ELR (cell line): ENCODE data around the gene NIPAL1.
"Not testable (repeated sequence)": the region's sequence is repeated elsewhere in the genome, so short reads cannot be mapped to it uniquely, and the experiment has no call there.

Source experiments
- DNase-seq: peaks from one replicate; pipeline ENCODE4 v3.0.0-alpha.2; 2015; ENCODE audit warnings: low read depth

The NIPAL1 gene

DNA sequence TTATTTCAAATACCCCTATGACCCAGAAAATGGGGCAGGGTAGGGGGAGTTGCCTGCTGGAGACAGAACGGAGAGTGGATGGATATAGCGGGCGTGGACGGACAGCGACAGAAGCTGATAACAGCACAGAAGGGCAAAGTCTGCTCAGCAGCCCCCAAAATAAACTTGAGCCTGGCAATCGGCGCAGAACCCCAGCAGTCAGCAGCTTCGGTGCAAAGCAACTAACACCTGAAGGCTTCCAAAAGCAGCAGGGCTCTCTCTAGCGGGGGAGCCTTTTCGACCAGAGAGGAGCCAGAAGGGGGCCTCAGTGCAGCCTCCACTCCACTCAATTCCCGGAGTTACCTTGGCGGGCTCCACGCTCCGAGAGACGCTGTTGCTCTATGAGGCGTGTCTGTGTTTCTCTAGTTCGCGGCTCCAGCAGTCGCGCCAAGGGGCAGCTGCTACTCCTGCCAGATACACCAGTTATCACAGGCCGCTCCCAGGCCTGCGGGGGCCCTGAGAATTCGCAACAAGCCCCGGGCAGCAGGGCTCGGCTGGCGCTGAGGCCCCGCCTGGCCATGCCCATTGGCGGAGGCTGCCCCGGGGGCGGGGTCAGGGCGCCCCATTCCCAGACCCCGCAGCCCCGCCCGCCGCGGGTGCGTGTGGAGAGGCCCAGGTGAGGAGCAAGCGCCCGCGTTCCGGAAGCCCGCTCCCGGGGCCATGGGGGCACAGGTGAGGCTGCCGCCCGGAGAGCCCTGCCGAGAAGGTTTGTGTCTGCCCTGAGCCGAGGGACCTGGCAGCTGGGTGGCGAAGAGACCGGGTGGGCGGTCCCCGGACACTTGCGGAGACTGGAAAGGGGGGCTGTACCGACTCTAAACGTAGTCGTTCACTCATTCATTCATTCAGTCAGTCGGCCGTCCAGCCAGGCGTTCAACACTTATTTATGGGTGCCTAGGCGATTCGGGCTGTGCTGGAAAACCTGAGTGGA lies at the start of gene NIPAL1, which contains the start of gene CNGA1:
Gene NIPAL1 (plus strand): TSS at position 632 of the 967 bp plus-strand sequence. CDS start 68 bp downstream, at position 700.
Gene CNGA1 (minus strand): TSS at position 541 of the 967 bp plus-strand sequence. CDS start 63,992 bp downstream, outside the sequence.
- DNase-seq = peak; percentile 86

DNA sequence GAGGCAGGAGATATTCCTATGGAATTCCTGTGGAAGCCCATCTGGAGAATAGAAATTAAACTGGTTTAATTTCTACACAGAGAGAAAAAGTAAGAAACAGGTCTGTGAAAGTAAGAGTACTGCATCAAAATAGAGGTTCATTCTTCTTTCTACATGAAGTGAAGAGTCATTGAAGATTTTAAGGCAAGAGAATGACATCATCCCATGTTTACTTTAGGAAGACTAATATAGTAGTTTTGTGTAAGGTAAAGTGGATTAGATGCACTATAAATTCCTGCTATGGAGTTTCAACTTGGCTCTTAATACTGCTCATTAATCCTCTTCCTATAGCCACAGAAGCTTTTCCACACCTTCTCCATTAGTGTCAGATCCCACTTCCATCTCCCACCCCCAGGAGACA lies 47.7 kb upstream of the NIPAL1 start:
- no peak for DNase-seq

DNA sequence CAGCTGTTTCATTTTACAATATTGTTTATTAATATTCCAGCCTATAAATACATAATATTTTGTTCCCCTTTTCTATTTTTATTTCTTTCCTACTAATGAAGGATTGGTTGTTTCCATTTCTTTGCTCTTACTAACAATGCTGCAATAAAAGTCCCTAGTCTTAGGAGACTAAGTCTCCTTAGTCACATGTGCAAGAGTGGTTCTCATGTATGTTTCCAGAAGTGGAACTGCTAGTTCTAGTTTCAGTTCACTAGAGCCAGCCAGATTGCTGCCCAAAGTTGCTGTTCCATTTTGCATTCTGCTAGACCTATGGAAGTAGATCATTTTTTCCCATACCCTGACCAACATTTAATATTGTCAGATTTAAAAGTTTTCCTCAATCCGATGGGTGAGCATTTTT lies 44.4 kb upstream of the NIPAL1 start:
- DNase-seq = no peak

DNA sequence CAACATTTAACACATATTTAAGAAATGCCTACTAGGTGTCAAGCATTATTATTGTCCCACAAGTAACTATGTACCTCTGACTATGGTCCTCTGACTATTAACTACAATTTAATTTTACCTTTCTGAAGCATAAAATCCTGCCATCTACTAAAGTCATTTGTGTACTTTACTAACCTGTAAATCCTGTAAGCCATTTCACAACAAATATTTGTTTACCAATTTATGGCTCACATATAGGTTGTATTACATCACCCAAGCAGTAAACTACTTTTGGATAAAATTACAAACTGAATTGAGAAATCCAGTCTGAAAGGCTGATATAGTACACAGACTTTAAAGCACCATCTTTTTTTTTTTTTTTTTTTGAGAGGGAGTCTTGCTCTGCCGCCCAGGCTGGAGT lies 43.9 kb upstream of the NIPAL1 start:
- DNase-seq = no peak

DNA sequence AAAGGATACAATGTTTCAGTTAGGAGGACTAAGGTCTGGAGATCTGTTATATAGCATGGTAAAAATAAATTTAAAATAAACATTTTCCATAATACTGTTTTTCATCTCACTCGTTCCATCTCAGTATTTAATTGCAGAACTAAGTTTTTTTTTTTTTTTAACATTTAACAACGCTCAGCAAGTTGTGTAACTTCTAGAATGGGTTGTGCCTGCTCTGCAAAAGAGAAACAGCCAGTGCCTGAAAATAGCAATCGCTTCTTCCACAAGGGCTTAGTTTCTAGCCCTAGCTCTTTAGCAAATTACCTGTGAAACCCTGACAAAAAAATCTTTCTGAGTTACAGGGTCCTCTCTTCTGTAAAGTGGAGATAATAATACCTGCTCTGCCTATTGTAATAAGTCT lies 42.0 kb upstream of the NIPAL1 start:
- DNase-seq = no peak

DNA sequence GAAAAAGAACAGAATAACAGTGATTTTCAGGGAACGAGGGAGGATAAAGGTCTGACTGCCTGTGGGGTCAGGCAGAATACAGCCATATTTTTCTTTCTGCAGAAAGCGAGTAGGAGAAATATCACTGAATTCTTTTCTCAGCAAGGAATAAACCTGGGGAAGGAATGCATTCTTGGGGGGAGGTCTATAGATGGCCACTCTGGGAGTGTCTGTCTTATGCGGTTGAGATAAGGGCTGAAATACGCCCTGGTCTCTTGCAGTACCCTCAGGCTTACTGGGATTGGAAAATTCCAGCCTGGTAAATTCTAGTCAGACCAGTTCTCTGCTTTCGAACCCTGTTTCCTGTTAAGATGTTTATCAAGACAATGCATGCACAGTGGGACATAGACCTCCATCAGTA lies 26.4 kb upstream of the NIPAL1 start:
- no peak for DNase-seq

DNA sequence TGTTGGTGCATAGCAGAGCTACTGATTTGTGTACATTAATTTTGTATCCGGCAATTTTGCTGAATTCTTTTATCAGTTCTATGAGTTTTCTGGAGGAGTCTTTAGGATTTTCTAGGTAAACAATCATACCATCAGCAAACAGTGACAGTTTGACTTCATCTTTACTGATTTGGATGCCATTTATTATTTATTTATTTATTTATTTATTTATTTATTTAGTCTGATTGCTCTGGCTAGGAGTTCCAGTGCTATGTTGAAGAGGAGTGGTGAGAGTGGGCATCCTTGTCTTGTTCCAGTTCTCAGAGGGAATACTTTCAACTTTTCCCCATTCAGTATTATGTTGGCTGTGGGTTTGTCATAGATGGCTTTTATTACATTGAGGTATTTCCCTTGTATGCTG lies 24.1 kb upstream of the NIPAL1 start:
- DNase-seq = not testable (repeated sequence)

DNA sequence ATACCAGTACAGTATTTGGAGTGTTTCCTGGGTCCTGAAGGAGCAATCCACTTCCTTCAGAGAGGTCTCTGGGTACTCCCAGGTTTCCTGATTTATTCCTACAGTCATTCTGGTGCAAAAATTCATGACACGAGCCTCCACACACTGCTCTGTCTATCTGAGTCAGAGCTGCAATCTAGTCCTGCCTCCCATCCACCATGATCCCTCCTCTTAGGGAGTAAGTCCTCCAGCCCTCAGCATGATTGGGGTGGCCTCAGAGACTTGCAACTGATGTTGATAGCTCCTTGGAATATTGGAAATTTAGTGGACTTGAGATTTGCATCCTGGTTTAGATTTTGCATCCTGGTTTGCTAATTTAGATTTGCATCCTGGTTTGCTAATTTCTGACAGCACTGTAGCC lies 20.6 kb upstream of the NIPAL1 start:
- no peak for DNase-seq

DNA sequence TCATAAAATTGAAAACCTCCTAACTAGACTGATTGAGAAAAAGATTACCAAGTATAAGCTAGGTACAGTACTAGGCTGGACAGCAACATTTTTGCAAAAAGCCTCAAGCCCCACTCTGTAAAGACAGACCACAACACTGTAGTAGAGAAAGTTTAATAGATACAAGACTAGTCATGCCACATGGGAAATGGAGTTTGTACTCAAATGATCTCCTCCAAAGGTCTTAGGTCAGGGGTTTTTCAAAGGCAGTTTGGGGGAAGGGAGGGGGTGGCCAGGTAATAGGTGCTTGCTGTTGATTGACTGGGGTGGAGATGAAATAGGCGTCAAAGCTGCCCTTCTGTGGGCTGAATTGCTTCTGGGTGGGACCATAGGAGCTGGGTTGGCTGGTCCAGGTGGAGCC lies 14.3 kb upstream of the NIPAL1 start:
- no peak for DNase-seq

DNA sequence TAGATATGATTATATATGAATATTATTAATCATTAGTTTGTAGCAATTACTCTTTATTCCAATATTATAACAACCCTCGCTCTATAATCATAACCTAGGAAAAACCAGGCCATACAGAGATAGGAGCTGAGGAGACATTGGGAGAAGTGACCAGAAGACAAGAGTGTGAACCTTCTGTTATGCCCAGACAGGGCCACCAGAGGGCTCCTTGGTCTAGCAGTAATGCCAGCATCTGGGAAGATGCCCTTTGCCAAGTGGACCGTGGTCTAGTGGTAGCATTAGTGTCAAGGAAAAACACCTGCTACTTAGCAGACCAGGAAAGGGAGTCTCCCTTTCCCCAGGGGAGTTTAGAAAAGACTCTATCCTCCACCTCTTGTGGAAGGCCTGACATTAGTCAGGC lies 13.0 kb upstream of the NIPAL1 start:
- DNase-seq = peak; percentile 54

DNA sequence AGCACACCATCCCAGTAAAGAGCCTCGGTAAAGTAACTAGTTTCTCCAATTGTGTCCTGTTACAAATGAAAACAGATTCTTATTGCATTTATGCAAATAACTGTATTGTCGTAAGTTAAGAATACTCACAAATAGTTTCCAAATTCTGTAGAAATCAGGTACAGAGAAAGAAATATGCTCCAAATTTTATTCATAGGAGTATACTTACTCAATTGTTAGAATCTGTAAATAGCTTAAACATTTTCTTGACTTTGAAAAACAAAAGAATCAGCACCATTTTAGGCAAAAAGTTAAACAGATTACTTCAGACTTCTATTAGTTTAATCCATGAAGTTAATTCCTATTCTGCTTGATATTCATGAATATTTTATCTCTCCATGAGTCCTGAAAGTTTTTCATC lies 10.8 kb upstream of the NIPAL1 start:
- DNase-seq = no peak

DNA sequence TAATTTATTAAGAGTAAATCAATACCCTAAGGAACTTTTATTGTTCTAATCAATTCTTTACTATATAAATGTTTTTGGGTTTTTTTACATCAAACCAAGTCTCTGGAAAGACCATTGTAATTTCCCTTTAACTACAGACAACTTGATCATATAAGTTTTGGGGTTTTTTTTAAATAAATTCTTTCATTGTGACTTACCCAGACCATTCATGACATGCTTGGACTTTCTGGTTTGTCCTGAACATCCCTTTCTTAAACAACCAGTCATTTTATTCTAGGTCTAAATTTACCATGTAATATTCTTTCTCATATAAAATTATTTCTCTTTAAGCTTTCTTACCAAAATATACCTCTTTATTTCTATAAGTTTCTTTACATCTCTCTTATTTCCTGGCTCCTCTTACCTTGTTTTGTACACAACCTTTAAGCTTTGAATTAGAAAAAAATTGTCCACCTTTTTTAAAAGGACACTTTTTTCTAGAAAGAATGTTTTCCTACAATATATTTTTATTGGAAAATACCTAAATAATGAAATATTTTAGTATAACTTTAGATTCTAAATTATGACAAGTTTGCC lies 8.5 kb upstream of the NIPAL1 start:
- peak; percentile 38 for DNase-seq

DNA sequence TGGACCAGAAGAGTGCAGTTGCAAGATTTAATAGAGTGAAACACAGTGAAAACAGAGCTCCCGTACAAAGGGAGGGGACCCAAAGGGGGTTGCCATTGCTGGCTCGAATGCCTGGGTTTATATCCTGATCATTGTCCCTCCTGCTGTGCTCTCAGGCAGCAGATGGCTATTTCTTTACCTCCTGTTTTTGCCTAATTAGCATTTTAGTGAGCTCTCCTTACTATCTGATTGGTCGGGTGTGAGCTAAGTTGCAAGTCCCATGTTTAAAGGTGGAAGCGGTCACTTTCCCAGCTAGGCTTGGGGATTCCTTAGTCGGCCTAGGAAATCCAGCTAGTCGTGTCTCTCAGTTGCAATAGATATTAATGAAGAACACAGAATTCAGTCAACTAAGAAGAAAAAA lies 5.7 kb upstream of the NIPAL1 start:
- DNase-seq = not testable (repeated sequence)

DNA sequence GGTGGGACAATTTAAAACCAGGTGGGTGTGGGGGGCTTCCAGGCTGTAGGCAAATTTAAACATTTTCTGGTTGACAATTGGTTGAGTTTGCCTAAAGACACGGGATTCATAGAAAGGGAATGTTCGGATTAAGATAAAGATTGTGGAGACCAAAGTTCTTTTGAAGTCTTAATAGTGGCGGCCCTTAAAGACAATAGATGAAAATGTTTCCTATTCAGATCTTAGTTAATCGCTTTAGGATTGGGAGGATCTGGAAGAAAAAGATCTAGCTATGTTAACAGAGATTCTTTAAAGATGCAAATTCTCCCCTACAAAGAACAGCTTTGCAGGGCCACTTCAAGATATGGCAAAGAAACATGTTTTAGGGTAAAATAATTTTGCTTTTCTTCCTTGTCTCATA lies 4.8 kb upstream of the NIPAL1 start:
- DNase-seq = no peak

DNA sequence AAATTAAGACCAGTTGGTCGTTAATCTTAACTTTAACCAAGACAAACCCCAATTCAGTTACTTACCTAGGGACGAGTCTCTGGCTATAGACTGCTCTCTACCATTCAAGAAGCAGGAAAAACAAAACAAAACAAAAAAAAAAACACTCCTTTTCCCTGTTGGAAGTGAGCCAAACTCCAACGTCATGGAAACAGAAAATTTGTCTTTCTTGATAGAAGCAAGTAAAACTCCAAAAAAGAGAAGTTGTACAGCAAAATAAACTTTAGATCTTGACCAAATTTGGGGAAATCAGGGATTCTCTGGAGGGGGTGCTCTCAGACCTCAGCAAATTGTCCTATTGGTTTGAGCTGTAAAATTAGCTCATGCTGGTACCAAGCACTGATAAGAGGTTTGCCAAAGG lies 3.7 kb upstream of the NIPAL1 start:
- no peak for DNase-seq

DNA sequence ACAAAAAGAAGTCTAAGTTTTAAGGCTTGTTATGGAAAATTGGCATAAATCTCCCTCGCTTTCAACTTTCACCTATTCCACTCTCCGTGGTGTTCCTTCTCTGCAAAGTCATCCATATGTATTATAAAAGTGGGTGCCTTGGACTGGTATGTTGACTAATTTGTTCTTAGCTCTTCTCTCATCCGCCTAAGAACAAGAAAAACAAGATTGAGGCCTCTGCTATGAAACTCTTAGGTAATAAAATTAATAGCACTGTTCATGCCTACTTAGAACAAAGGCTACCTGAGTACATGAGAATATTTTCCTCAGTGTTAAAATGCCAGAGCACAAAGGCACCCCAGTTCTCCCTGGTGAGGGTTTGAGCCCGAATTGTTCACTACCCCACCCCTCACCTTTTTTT lies 1.4 kb upstream of the NIPAL1 start:
- DNase-seq = no peak

DNA sequence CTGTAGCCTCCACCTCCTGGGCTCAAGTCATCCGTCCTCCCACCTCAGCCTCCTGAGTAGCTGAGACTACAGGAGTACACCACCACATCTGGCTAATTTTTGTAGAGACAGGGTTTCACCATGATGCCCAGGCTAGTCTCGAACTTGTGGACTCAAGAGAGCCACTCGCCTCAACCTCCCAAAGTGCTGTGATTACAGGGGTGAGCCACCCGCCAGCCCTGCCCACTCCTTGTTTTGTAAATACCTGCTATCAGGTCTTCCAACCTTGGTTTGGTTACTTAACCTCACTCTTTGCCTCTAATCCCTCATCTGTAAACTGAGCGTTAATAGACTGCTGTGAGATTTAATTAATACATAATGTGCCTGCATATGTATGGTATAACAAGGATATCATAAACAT lies 894 bp upstream of the NIPAL1 start:
- DNase-seq = no peak

DNA sequence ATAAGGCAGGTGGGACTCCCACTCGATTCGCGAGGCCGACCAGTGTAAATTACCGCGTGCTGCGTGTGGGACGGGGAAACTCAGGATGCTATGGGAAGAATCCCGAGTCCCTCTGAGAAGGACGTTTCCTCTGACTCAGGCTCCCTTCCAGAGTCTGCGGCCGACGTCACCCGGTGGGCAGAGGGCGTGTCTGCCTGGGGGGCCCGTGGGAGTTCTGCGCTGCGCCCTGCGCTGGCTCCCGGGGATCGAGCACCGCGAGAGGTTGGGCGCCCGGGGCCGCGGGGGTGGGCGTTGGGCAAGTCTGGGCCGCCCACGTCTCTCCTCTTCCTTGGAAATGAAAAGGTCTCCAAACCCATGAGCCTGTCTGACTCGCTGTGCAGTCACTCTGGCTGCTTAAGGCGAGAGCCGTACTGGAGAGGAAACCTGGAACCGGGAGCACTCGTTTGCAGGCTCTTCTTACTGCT lies 568 bp downstream of the NIPAL1 start:
- DNase-seq = peak; percentile 89

DNA sequence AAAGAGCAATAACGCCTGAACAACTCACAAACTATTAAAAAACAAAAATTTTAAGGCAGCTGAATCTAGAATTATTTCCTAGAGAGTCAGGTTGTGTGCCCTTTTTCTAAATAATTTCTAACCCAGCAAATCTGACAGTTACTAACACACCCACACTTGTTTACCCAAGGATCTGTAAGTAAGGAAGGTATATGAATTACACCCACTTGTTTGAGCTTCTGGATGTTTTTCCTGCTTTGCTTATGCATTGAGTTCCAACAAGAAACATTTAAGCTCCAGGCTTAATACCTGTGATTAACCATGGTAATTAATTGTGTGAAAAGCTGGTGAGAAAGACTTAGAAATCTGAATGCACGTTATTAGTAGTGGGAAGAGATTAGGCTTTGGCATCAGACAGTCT lies 1.5 kb downstream of the NIPAL1 start:
- no peak for DNase-seq

DNA sequence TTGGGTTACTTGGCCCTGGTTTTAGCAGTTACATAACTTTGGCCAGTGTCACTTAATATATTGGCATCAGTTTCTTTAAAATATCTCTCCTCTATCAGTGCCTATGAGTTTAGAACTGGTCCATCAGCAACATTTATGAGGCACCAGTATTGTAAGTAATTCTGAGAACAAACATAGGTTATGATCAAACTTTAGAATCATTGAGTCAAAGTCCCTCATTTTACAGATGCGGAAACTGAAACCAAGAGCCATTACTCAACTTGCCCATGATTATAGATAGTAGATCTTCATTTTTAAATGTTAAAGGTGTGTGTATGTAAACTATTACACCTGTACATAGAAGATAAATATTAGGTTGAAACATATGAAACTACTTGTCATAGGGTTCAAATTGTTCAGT lies 4.5 kb downstream of the NIPAL1 start:
- DNase-seq = no peak

DNA sequence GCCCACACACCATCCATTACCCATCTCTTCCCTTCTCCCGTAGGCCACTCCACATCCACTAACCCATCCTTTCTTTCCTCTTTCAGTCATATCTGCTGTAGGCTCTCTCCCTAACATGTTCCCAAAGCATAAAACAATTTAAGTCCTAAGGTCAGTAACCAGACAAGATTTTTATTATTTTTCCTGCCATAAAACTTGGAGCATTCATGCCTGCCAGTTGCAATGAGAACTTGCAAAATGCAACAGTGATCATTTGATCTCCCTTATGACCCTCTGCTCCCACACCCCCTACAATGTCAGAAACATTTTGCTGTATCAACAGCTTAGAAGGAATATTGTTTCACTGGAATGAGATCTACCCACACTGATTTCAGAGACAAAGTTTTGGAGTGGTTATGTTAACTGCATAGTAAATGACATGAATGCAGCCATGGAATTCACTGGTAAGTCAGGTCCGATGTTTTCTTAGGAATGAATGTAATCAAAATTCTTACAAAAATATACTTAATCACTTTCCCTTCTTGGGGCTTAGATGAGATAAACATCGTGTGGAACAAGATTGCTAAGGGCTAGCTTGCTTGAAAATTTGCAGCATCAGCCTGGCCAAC lies 5.7 kb downstream of the NIPAL1 start:
- DNase-seq = no peak

DNA sequence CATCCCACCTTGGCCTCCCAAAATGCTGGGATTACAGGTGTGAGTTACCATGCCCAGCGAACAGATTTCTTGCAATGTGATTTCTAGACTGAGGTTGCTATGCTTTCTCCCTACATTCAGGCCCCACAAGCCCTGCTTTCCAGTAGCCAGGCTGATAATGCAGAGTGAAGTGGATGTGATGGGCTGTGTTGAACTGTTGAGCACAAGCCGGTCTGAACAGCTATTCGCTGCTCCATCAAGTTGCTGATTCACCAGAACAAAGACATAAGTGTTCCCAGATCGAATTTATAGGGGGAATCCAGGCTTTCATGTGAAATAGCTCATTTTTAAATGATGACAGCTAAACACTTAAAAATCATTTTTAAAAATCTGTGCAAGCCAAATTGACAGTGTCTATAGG lies 8.0 kb downstream of the NIPAL1 start:
- no peak for DNase-seq

DNA sequence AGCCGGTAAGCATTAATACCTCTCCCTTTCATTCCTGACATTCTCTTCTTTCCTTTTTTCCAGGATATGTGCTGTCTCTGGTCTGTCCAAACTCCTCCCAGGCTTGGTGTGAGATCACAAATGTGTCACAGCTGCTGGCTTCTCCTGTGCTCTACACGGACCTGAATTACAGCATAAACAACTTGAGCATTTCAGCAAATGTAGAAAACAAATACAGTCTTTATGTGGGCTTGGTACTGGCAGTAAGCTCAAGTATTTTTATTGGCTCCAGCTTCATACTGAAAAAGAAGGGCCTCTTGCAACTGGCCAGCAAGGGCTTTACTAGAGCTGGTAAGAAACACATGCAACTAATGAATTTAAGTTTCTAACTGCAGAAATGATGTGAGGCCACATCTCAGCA lies 8.4 kb downstream of the NIPAL1 start:
- peak; percentile 55 for DNase-seq
